ENCODE data around the gene B3GLCT. TPM values are rescaled to one million over a fixed set of nuclear protein-coding genes. Genes with fewer than 3 reads are reported as not detected.

The B3GLCT gene
- total RNA-seq, 1 donor: 18.8 TPM

DNA sequence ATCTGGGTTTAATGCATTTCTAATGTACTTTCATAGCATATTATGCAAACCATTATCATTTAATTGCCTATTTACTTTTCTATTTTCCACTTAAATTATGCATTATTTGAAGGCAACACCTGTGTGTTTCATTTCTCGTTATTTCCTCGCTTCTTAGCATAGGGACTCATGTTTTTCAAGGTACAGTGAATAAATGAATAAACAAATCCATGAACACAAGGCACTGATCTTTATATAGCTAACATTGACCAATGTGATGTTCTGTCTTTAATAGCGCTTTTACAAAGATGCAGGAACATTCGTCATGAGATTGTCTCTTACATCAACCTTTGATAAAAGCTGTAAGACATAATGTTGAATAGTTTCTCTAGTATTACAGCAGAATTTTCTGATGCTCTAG lies 121.2 kb downstream of the B3GLCT start:
- Histone ChIP-seq H4K20me1 (ENCODE audit: insufficient read depth, low read length) (no peaks in the 10 kb centered on the region), H3K79me2 (ENCODE audit: insufficient read depth, low read length) (no peaks in the 10 kb centered on the region), H3K36me3 (ENCODE audit: insufficient read depth, low read length) (no peaks in the 10 kb centered on the region), H2AFZ (ENCODE audit: low read length) (no peak overlapping the region), H3K27ac (ENCODE audit: low read depth, low read length) (no peak overlapping the region), H3K4me2 (ENCODE audit: insufficient read depth, low read length) (no peak overlapping the region), H3K4me3 (ENCODE audit: insufficient read depth, low read length) (no peak overlapping the region), H3K4me1 (ENCODE audit: insufficient read depth, low read length) (no peaks in the 10 kb centered on the region), H3K9me3 (ENCODE audit: low read depth, low read length) (no peaks in the 10 kb centered on the region), H3K27me3 (ENCODE audit: insufficient read depth, low read length) (no peaks in the 10 kb centered on the region)
- TF ChIP-seq, protein P1, sequence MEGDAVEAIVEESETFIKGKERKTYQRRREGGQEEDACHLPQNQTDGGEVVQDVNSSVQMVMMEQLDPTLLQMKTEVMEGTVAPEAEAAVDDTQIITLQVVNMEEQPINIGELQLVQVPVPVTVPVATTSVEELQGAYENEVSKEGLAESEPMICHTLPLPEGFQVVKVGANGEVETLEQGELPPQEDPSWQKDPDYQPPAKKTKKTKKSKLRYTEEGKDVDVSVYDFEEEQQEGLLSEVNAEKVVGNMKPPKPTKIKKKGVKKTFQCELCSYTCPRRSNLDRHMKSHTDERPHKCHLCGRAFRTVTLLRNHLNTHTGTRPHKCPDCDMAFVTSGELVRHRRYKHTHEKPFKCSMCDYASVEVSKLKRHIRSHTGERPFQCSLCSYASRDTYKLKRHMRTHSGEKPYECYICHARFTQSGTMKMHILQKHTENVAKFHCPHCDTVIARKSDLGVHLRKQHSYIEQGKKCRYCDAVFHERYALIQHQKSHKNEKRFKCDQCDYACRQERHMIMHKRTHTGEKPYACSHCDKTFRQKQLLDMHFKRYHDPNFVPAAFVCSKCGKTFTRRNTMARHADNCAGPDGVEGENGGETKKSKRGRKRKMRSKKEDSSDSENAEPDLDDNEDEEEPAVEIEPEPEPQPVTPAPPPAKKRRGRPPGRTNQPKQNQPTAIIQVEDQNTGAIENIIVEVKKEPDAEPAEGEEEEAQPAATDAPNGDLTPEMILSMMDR (IDR thresholded peaks at IDR 0.05; ENCODE audit: extremely low read depth, low read depth, low read length): no peak
- no peak for DNase-seq (ENCODE audit: insufficient read length, low spot score, missing footprints)

DNA sequence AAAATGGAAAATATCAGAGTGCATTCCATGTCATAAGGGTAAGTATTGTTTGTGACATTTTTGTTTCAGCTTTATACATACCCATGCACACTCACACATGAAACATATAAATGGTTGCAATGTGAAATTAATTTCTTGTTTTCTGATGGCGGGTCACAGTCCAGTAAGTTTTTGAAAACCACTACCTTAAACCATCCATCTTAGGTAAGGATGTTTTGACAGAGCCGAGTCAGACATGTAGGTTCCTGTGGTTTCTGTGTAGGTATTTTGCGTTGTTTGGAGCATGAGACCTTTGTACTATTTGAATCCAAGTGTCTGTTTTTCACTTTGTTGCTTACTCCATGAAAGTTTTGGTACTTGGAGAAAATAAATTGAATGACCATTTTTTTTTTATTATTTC lies 121.7 kb downstream of the B3GLCT start:
- H3K36me3 ChIP-seq (ENCODE audit: insufficient read depth, low read length): no peaks in the 10 kb centered on the region
- TF ChIP-seq, protein P1 (IDR thresholded peaks at IDR 0.05; ENCODE audit: extremely low read depth, low read depth, low read length): no peak
- no peaks in the 10 kb centered on the region for H3K27me3 ChIP-seq (ENCODE audit: insufficient read depth, low read length)
- no peak overlapping the region for H2AFZ ChIP-seq (ENCODE audit: low read length)
- no peak overlapping the region for H3K27ac ChIP-seq (ENCODE audit: low read depth, low read length)
- H3K79me2 ChIP-seq (ENCODE audit: insufficient read depth, low read length): no peaks in the 10 kb centered on the region
- H3K4me3 ChIP-seq (ENCODE audit: insufficient read depth, low read length): no peak overlapping the region
- H3K9me3 ChIP-seq (ENCODE audit: low read depth, low read length): no peaks in the 10 kb centered on the region
- no peak overlapping the region for H3K4me2 ChIP-seq (ENCODE audit: insufficient read depth, low read length)
- DNase-seq (ENCODE audit: insufficient read length, low spot score, missing footprints): no peak
- no peaks in the 10 kb centered on the region for H4K20me1 ChIP-seq (ENCODE audit: insufficient read depth, low read length)
- H3K4me1 ChIP-seq (ENCODE audit: insufficient read depth, low read length): no peaks in the 10 kb centered on the region

DNA sequence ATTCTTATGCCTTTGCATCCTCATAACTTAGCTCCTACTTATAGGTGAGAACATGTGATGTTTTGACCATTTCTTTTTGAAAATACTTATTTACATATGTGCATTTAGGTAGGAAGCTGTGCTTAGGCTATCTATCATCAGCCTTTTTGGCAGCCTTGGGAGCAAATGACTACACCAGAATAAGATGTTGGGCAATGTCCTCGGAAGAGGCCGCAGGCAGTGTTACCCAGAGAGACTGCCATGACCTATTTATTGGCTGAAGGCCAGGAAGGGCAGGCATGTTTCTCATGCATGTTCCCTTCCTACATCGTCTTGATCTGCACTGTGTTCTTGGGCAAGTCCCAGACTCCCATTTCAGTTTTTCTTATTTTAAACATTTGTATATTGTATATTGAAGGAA lies 122.3 kb downstream of the B3GLCT start:
- Histone ChIP-seq H3K4me2 (ENCODE audit: insufficient read depth, low read length) (no peak overlapping the region), H3K4me1 (ENCODE audit: insufficient read depth, low read length) (no peaks in the 10 kb centered on the region), H4K20me1 (ENCODE audit: insufficient read depth, low read length) (no peaks in the 10 kb centered on the region), H3K36me3 (ENCODE audit: insufficient read depth, low read length) (no peaks in the 10 kb centered on the region), H3K4me3 (ENCODE audit: insufficient read depth, low read length) (no peak overlapping the region), H2AFZ (ENCODE audit: low read length) (no peak overlapping the region), H3K27ac (ENCODE audit: low read depth, low read length) (no peak overlapping the region), H3K9me3 (ENCODE audit: low read depth, low read length) (no peaks in the 10 kb centered on the region), H3K27me3 (ENCODE audit: insufficient read depth, low read length) (no peaks in the 10 kb centered on the region), H3K79me2 (ENCODE audit: insufficient read depth, low read length) (no peaks in the 10 kb centered on the region)
- no peak for DNase-seq (ENCODE audit: insufficient read length, low spot score, missing footprints)
- TF ChIP-seq, protein P1 (IDR thresholded peaks at IDR 0.05; ENCODE audit: extremely low read depth, low read depth, low read length): no peak

DNA sequence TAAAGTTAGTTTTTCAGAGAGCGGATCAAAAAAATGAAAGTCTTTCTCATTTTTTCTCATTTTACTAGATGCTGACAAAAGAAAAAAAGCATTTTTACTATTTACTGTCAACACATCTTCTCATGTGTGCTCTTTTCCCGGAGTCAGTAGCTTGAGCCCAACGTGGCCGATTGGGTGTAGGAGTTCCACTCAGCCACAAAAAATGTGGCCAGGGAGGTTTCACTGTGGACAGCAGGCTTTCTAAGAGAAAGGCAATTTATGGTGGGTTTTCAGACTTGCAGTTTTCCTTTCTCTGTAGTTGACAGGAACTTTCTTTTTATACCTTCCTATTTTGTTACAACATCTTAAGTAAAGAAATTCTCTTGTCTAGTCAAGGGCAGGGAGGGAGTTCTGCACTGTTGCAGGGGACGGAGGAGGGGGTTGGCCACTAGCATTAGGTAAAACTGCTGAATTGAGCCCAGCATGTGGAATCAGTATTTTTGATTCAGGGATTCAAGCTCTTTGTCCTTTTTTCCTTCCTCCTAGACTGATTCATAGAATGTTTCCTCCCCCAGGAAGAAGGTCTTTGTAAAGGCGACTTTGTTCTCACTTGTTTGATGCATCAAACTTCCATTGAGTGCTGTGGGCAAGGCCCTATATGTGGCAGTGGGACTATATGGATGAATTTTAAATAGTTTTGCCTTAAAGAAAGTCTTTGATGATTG lies 123.1 kb downstream of the B3GLCT start:
- H3K9me3 ChIP-seq (ENCODE audit: low read depth, low read length): no peaks in the 10 kb centered on the region
- no peaks in the 10 kb centered on the region for H3K4me1 ChIP-seq (ENCODE audit: insufficient read depth, low read length)

More for the DNA sequence above, 123.1 kb downstream of the B3GLCT start:
- TF ChIP-seq, protein P1 (IDR thresholded peaks at IDR 0.05; ENCODE audit: extremely low read depth, low read depth, low read length): no peak
- Histone ChIP-seq H3K79me2 (ENCODE audit: insufficient read depth, low read length) (no peaks in the 10 kb centered on the region), H3K27me3 (ENCODE audit: insufficient read depth, low read length) (no peaks in the 10 kb centered on the region), H3K36me3 (ENCODE audit: insufficient read depth, low read length) (no peaks in the 10 kb centered on the region), H3K4me2 (ENCODE audit: insufficient read depth, low read length) (no peak overlapping the region), H4K20me1 (ENCODE audit: insufficient read depth, low read length) (no peaks in the 10 kb centered on the region), H3K4me3 (ENCODE audit: insufficient read depth, low read length) (no peak overlapping the region), H3K27ac (ENCODE audit: low read depth, low read length) (no peak overlapping the region), H2AFZ (ENCODE audit: low read length) (no peak overlapping the region)
- no peak for DNase-seq (ENCODE audit: insufficient read length, low spot score, missing footprints)
